NCI-H1092 (cell line): ENCODE results near the gene MEGF11.

Experiments used
- DNase-seq: peaks from one replicate; lab custom pipeline; 2025; lab: John Stamatoyannopoulos, UW

The MEGF11 gene

GRCh38 chr15:66089509-66089908 lies 164.0 kb downstream of the MEGF11 start:
- no peak for DNase-seq

GRCh38 chr15:66089049-66089448 lies 164.5 kb downstream of the MEGF11 start:
- DNase-seq, result no peak

- DNase-seq, result no peak
Observed at GRCh38 chr15:66085128-66085527, 168.4 kb downstream of the MEGF11 start.

- no peak for DNase-seq
Observed at GRCh38 chr15:66084704-66085103, 168.8 kb downstream of the MEGF11 start.

DNA sequence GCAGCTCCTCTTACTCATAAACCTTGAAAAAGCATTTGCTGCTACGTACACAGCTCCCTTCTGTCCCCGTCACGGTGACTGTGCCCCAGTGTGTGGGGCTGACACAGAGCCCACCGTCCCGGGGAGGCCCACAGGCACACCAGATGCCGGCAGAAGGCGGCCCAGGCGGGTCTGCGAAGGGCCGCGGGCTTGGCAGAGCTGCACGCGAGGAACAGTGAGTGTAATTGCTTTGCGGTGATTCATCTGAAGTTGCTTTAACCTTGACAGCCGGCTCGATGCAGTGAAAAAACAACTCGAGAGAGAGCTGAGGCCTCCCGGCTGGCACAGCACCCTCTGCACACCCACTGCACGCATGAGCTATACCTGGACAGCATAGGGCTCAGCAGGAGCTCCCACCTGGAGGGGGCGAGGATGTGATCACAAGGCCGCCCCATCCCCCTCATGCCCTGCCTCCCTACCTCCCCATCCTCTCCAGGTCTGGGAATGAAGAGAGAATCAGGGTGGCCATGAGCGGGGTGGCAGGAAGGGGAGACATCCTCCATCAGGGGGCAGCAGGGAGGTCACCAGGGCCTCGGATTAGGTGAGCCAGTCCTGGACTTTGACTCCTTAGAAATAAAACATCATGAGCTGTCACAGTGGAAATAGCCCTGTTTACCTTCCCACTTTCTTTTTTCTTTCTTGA lies 172.7 kb downstream of the MEGF11 start:
- no peak for DNase-seq

- DNase-seq, result no peak
Observed at GRCh38 chr15:66078929-66079275, 174.6 kb downstream of the MEGF11 start.

- no peak for DNase-seq
Observed at GRCh38 chr15:66078196-66078928, 175.2 kb downstream of the MEGF11 start.

GRCh38 chr15:66077320-66077663 lies 176.3 kb downstream of the MEGF11 start:
- DNase-seq, result no peak

GRCh38 chr15:66076591-66077319 lies 176.8 kb downstream of the MEGF11 start:
- DNase-seq, result no peak

GRCh38 chr15:66075947-66076346 lies 177.6 kb downstream of the MEGF11 start:
- no peak for DNase-seq

DNA sequence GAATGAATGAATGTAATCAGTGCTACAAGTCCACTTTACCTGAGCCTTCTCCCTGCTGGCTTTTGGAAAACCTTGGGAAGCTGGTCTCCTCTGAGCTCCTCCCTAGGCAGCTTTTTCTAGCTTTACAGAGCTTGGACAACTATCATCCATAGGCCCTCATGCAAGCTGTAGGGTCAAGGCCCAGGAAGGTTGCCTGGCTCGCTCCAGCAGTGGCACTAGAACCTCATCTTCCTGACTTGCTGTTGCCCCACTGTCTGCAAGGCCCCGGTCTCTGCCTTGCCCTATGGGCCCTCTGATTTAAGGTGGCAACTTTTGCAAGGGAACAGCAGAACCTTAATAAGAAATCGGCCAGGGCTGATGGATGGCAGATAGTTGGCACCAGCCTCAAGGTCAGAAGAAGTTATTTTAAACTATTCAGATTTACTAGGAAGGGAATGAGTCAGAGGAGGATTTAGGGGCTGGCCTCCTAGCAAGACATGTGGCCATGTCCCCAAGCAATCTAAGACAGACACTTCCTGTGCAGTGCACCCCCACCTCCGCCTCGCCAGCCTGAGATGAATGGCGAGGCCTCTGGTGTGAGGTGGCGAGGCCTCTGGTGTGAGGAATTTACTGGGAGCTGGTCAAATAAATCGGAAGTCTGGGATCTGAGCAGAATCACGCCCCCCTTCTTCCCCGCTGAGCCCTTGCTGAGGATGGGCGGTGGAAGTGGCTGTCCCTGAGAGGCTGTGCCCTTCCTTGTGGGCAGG lies 180.8 kb downstream of the MEGF11 start:
- no peak for DNase-seq

DNA sequence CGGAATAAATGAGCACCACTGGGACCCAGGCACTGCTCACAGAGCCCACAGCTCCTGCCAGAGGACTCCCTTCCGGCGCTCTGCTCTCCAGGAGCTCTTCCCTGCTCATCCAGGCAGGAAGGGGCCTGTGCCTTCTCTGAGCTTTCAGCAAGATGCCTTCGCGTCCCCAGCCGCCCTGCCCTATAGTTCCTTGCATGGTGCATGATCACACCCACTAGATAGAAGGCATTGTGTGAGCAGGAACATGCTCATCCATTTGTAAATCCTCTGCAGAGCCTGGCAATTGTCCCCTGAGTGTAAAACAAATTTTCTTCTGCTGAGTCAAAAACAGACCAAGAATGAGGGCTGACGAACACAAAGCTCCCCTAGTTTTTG lies 181.6 kb downstream of the MEGF11 start:
- no peak for DNase-seq

GRCh38 chr15:66071160-66071920 lies 182.2 kb downstream of the MEGF11 start:
- DNase-seq, result no peak

- DNase-seq, result no peak
Observed at GRCh38 chr15:66070220-66070934, 183.2 kb downstream of the MEGF11 start.

- no peak for DNase-seq
Observed at GRCh38 chr15:66069751-66070150, 183.8 kb downstream of the MEGF11 start.

GRCh38 chr15:66068801-66069200 lies 184.7 kb downstream of the MEGF11 start:
- DNase-seq, result no peak

DNA sequence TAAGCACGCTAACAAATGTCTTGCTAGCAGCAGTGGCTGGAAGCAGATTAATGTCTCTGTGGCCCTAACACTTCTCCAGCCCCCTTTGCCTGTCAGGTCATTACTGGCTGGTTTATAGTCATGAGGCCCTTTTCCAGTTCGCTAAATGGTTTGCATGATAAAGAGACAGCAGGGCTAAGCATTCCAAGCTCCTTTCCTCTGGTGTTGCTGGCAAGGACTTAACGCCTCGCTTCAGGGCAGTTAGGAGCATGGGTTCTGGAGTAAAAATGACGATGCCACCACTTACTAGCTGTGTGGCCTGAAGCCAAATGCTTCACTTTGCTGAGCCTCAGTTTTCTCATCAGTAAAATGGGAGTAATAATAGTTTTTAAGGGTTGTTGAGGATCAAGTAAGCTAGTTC lies 185.9 kb downstream of the MEGF11 start:
- no peak for DNase-seq

DNA sequence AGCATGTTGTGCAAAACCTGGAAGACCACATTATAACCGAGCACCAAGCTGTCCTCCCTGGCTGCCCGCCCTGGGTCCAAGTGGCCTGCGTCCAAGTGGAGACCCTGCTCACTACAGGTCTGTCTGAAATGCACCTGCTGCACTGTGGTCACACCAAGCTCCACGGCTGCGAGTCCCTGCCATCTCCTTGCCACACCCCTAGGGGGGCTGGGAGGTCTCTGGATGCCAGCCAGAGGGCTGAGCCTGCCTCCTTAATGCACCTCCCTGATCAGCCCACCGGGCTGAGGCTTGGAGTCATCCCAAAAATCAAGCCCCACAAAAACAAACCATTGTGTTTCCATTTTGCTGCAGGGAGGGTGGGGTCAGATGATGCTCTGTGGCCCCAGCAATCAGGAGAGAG lies 187.1 kb downstream of the MEGF11 start:
- peak; percentile 2 for DNase-seq

DNA sequence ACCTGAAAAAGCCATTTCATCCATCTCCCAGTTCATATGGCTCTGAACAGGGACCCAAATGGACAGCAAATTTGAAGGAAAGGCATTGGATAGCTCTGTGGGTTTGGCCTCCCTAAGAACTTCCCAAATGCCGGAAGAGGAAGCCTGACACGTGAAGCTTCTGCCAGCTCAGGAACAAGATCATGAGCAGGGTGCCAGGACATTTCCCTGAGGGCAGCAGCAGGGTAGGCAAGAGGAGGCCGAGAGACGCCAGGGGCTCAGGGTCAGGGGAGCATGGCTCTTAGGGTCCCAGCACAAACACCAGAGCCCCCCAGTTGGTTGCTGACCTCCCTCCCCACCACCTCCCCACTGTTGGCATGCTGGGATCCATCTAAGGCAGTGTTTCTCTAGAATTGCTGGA lies 187.5 kb downstream of the MEGF11 start:
- no peak for DNase-seq

DNA sequence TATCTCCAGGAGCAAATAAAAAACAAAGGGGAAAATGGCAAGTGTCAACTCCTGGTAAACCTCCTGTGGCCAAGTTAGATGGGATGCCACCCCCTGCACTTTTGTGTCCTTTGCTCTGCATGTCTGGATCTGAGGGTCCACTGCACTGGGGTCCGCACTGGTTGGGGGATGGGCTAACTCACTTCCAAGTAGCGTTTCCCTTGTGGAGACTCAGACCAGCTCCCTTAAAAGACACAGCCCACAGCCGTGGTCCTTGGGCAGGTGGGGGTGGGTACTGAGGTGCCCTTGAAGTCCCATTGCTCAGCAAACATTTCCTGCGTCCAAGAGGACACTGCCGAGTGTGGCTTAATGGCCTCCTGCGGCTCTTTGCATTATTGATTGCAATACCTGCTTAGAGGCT lies 188.2 kb downstream of the MEGF11 start:
- no peak for DNase-seq

- no peak for DNase-seq
Observed at GRCh38 chr15:66063147-66063546, 190.4 kb downstream of the MEGF11 start.
